CD4-positive, alpha-beta T cell treated with Interleukin-17A for 4 hours (primary cell): ENCODE results near the gene MYG1.
A peak's percentile ranks its signal among the peaks of the same experiment; 100 is the strongest.
"Not testable (repeated sequence)": the region's sequence is repeated elsewhere in the genome, so short reads cannot be mapped to it uniquely, and the experiment has no call there.

Experiments
- DNase-seq: peaks from one replicate; pipeline ENCODE4 v3.0.0-alpha.2; 2020; ENCODE audit warnings: mixed read lengths

MYG1 gene

GRCh38 chr12:53287741-53288216 lies 11.7 kb upstream of the MYG1 start:
- DNase-seq: peak; percentile 89

GRCh38 chr12:53288322-53288721 lies 11.2 kb upstream of the MYG1 start:
- no peak for DNase-seq

GRCh38 chr12:53289891-53290290 lies 9.6 kb upstream of the MYG1 start:
- no peak for DNase-seq

GRCh38 chr12:53290661-53291060 lies 8.8 kb upstream of the MYG1 start:
- DNase-seq: no peak

- DNase-seq: no peak
These were observed 7.1 kb upstream of the MYG1 start for GRCh38 chr12:53292426-53292825.

GRCh38 chr12:53295070-53295890 lies 4.2 kb upstream of the MYG1 start, which contains the start of gene PFDN5:
TSS of gene PFDN5 (plus strand) at chr12:53295542. CDS start at chr12:53295568, 26 bp downstream.
- DNase-seq: peak; percentile 90

GRCh38 chr12:53295891-53296219 lies 3.6 kb upstream of the MYG1 start:
- DNase-seq: no peak

- DNase-seq: not testable (repeated sequence)
These were observed 2.4 kb upstream of the MYG1 start for GRCh38 chr12:53297106-53297505.

- no peak for DNase-seq
These were observed 1.3 kb upstream of the MYG1 start for GRCh38 chr12:53298164-53298563.

- peak; percentile 23 for DNase-seq
These were observed 418 bp upstream of the MYG1 start for GRCh38 chr12:53299101-53299453.

- no peak for DNase-seq
These were observed 692 bp downstream of the MYG1 start for GRCh38 chr12:53300187-53300586.

GRCh38 chr12:53302903-53303302 lies 3.4 kb downstream of the MYG1 start:
- no peak for DNase-seq

GRCh38 chr12:53306826-53307225 lies 7.3 kb downstream of the MYG1 start:
- DNase-seq: no peak

- no peak for DNase-seq
These were observed 8.8 kb downstream of the MYG1 start for GRCh38 chr12:53308276-53308675.

GRCh38 chr12:53313996-53314395 lies 14.5 kb downstream of the MYG1 start:
- DNase-seq: no peak

- DNase-seq: no peak
These were observed 21.1 kb downstream of the MYG1 start for GRCh38 chr12:53320352-53321195.

- peak; percentile 75 for DNase-seq
These were observed 24.8 kb downstream of the MYG1 start for GRCh38 chr12:53324113-53324778.

- DNase-seq: peak; percentile 89
These were observed 25.4 kb downstream of the MYG1 start for GRCh38 chr12:53324779-53325510.

GRCh38 chr12:53325511-53326061 lies 26.1 kb downstream of the MYG1 start:
- DNase-seq: peak; percentile 43

GRCh38 chr12:53326460-53327185 lies 27.1 kb downstream of the MYG1 start:
- no peak for DNase-seq

GRCh38 chr12:53327435-53328042 lies 28.0 kb downstream of the MYG1 start:
- DNase-seq: peak; percentile 32
